HuH-7.5 (cell line): ENCODE data around the gene EPB41L1.

ENCODE experiments used
- DNase-seq: peaks from one replicate; pipeline ENCODE4 v3.0.0; 2011; ENCODE audit warnings: low spot score

The EPB41L1 gene

GRCh38 chr20:36154700-36155628 is at the start of gene EPB41L1:
EPB41L1 (plus strand) TSS chr20:36154740; CDS start chr20:36173778, 19,038 bp downstream.
- DNase-seq = no peak

- no peak for DNase-seq
These were observed 49.7 kb upstream of the EPB41L1 start for GRCh38 chr20:36104856-36105255.

DNA sequence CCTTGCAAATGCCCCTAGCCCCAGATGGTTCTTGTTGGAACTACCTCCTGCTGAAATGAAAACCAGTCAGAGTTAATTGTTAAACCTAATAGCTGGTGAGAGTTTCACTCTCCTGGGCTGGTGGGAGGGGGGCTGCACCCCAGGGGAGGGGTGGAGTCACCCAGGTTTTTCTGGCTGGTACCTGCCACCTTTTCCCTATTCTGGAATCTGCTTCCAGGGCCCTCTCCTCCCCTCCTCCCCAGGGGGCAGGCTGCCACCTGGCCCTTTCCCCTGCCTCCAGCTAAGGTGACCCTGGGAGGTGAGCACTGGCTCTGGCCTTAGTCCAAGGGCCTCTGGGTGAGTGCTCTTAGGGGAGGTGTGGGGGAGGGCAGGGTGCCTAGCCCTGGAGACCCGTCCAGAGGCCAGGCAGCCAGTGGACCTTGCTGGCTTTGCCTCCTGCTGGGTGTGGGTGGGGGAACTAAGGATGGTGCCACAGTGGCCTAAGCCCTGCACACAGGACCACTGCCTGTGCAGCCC is 48.8 kb upstream of the EPB41L1 start:
- no peak for DNase-seq

- DNase-seq = no peak
These were observed 47.9 kb upstream of the EPB41L1 start for GRCh38 chr20:36106606-36107005.

DNA sequence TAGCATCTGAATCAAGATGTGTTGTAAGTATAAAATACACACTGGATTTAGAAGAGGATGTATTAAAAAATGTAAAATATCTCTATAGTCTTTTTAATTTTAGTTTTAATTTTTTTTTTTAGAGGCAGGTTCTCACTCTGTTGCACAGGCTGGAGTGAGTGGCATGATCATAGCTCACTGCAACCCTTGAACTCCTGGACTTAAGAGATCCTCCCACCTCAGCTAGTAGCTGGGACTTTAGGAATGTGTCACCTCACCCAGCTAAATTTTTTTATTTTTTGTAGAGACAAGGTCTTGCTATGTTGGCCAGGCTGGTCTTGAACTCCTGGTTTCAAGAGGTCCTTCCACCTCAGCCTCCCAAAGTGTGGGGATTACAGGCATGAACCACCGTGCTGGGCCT is 46.7 kb upstream of the EPB41L1 start:
- DNase-seq = no peak

DNA sequence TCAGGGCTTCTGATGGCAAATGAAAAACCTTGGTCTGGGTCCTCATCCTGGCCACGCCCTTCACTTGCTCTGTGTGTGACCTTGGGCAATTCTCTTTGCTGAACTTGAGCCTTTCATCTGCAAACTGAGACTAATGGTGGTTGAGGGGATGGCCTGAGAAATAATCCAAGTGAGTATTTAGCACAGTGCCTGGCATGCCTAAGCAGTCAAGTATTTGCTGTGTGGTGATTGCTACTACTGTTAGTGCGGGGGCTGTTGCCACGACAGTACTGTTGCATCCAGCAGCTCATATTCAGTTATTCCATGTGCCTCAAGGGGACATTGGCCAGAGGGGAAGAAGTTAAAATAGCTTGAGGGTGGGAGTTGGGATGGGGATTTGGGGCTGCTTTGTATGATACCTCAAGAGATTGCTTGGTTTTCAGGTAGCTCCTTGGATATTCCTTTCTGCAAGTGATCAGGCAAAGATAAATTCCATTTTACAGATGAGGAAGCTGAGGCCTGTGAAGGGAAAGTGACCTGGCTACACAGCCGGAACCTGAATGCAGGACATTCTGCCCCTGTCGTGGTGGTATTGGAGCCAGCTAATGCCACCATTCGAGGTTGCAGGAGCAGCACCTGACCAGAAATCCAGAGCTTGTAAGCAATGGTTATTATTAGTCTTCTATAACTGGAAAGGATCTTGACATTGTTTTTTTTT is 45.1 kb upstream of the EPB41L1 start:
- DNase-seq = no peak

- DNase-seq = no peak
These were observed 43.5 kb upstream of the EPB41L1 start for GRCh38 chr20:36110994-36111393.

DNA sequence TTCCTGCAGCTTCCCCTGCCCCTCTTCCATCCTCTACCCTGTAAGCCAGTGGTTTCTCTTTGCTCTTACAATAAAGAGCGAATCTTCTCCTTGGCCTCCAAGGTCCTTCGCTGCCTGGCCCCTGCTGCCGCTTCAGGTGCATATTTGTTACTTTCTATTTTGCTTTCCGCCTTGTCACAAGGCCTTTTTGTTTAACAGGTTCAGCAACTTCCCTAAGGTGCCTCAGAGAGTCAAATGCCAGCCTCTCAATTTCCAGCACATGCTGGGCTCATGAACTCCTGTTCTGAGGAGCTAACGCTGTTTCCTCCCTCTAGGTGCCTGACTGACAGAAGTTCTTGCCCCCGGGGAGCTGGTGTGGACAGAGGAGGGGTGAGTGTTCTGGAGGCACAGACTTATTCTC is 42.4 kb upstream of the EPB41L1 start:
- no peak for DNase-seq

DNA sequence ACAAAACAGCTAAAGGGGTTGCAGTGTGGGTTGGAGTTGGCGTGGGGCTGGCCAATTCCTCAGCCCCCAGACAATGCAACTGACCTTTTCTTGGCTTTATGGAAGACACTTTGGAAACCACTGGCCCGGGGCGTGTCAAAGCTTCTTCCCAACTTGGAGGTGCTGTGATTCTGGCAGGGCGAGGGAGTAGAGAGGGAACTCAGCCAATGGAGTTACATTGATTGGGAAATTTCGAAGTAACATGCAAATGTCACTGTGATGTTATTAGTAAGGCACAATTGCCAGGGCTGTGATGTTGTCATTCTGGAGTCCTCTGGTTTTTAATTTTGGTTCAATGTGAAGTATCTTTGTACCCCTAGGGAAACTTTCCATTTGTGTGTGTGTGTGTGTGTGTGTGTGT is 41.5 kb upstream of the EPB41L1 start:
- no peak for DNase-seq

DNA sequence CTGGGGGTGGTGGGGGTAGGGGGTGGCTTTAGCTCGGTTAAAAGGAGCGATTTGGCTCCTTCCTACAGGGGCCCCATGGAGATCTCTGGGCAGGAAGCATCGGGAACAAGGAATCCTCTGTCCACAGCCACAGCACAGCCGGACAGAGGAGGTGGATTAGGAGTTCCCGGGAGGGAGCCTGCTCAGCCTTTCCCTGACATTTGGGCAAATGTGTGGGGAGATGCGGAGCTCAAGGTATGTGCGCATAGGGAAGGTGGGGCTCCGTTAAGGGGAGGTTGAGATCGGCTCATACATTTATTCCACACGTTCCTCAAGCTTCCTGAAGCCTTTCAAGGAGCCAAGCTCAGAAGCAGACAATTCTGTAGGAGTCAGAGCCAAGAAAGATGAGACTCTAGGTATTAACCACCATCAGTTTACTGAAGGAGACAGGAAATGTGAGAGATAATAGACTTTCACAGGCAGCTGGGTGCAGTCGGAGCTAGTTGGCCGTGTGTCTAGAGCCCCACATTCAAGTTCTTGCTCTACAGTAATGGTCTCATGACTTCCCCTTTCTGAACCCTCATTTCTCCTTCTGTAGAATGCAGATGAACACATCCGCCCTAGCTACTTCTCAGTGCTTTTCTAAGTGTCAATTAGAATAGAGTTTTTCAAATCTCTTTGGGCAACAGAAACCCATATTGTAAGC is 40.8 kb upstream of the EPB41L1 start:
- no peak for DNase-seq

- no peak for DNase-seq
These were observed 39.8 kb upstream of the EPB41L1 start for GRCh38 chr20:36114707-36115106.

DNA sequence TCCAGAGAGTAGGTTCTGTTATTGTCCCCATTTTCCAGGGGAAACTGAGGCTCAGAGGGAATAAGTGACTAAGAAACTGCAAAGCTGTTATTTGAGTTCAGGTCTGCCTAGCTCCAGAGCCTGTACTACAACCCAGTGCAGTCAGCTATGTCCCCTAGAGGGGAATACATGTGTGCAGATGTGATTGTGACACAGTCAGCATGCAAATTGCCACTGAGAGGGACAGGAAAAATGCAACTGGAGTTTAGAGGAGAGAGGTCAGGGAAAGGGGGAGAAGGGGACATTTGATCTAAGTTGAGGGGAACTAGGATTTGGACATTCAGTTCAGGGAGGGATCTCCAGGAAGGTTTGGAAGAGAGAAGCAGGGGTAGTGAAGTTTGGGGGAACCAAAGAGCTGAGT is 38.6 kb upstream of the EPB41L1 start:
- DNase-seq = no peak

DNA sequence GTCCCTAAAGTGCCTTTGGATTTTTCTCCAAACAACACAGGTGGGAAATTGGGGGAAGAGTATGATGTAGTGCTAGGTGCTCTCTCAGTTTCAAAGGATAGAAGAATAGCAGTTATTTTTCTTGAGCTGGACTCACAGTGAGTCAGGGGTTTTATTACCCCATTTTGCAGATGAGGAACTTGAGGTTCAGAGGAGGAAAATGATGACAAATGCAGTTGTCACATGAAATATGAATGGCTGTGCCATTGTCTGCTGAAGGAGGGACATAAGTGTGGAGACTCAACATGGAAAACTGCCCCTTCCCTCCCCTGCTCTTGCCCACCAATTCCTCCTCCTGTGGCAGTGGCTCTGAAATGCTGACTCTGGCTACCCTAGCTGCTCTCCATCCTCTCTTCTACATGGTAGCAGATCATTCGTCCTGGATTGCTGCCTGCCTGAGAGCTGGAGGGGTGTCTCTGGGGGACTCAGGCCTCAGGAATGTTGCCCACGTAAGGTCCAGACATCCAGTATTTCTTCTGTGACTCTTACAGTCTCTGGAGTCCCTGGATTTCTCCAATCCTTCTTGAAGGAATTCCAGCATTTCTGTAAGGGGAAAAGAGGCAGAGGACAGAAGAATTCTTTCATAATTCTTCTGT is 37.6 kb upstream of the EPB41L1 start:
- no peak for DNase-seq

DNA sequence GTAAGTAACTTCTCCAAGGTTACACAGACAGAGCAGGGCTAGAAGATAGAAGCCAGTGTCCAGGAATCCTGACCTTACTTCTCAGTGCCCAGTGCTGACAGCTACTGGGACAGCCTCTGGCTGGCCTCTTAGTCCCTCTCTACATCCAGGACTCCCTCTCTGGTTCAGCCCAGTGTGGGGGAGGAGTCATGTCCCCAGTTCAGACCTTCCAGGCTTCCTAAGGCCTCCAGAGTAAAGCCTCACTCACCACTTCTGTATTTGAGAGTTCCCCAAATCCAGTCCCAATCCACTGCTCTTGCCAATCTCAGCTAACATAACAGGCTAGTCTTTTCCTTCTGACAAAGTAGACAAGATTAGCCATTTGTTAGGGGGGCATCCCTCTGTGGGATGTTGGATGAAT is 36.9 kb upstream of the EPB41L1 start:
- DNase-seq = no peak

DNA sequence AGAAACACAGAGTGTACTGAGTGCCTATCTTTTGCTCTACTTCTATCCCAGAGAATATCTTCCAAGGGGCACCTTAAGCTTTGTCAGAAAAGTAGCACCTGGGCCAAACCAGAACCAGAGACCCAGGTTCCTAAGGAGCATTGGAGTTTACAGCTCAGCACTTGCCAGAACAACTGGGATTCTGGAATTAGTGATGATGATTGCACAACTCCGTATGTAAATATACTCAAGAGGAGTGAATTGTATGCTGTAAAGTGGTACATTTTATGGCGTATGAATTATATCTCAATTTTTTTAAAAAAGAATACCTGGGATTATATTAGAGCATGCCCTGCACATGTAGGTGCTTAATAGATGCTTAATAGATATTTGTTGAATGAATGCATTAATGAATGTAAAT is 36.2 kb upstream of the EPB41L1 start:
- DNase-seq = no peak

DNA sequence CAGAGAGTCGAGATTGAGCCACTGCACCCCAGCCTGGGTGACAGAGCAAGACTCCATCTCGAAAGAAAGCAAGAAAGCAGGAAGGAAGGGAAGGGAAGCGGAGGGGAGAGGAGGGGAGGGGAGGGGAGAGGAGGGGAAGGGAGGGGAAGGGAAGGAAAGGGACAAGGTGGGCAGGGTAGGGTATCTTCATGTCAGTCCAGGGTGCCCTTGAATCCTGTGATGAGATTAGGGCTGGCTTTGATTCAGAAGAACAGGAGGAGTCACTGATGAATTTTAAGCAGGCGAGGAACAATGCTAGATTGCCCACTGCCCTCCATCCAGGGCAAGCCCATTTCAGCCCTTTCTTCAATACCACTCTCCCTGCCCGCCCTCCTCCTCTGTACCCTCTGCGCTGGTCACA is 35.0 kb upstream of the EPB41L1 start:
- no peak for DNase-seq

- DNase-seq = no peak
These were observed 34.3 kb upstream of the EPB41L1 start for GRCh38 chr20:36120241-36120640.

DNA sequence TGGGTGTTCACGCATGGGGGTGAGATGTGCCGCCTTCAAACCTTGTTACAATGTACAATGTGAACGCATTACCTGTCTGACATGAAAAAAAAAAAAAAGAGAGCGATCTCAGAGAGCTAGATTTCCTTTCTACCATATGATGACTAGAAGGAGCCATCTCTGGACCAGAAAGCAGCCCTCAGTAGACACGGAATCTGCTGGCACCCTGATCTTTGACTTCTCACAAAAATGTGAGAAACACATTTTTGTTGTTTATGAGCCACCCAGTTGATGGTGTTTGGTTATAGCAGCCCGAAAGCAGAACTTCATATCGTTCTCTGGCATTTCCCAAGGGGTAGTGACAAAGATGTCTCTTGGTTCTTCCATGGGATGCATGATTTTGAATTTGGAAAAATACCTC is 33.5 kb upstream of the EPB41L1 start:
- no peak for DNase-seq

DNA sequence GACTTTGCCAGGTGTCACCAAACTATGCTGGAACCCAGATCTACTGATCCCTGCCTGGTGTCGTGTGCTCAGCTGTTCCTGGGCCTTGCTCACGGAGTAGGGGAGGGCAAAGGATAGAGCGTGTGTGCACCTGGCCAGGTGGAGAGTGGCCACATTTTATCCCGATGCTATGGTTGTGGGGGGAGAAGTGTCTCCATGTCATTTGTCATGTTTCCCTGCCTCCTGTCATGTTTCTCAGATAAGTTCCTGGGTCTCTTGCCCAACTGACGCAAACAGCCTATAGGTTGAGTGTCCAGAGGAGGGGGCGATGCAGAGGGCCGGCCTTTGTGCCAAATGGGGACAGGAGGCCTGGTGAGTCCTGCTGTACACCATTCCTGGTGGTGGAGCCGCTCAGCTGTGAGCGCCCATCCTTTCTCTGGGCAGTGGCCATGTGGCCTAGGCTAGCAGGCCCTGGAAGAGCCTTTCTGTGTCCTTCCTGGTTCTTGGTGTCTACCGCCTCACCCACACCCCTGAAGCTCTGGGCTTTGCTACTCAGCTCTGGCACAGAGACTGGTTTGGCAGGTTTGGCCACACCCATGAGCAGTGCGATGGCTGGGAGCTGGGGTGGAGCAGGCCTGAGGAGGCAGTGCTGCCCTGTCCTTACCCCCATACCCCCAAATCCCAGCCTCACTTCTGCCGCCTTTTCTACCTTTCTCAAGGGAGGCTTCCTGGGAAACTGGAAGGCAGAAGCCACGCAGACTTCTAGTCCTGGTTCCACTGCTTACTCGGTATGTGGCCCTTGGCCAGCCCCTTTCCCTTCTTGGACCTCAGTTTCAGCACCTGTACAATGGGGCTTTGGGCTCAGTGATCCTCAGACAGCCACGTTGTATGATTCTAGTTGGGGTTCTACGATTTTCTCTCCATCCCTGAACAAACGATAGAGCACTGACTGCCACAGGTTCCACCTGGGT is 32.3 kb upstream of the EPB41L1 start:
- DNase-seq = no peak

DNA sequence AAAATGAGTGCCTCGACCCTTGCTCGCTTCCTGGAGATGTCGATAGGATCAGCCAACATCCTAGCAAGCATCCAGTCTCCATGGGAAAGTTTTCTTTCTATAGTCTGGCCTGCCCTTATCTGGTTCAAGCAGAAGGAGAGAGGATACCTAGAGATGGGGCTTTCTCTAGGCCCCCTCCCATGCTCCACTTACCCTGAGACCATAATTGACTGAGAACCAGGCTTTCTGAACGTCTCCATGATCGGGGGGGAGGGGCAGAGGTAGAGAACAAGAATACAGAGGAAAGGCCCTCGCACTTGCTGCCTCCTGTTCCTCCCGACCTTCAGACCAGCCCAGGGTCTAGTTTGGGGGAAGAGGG is 31.6 kb upstream of the EPB41L1 start:
- no peak for DNase-seq

GRCh38 chr20:36125097-36125496 is 29.4 kb upstream of the EPB41L1 start:
- DNase-seq = no peak
